Esophagus muscularis mucosa (tissue), 4 donors: ENCODE measurements around the gene NMU. TPM values are rescaled to one million over a fixed set of nuclear protein-coding genes. Genes with fewer than 3 reads are reported as not detected.
"Not testable (repeated sequence)": the region's sequence is repeated elsewhere in the genome, so short reads cannot be mapped to it uniquely, and the experiment has no call there.

Experiments
- DNase-seq: peaks from one replicate; pipeline ENCODE4 v3.0.0-alpha.2; 2017; ENCODE audit errors: extremely low spot score
- H3K27ac ChIP-seq, 4 donors: fragments of 200-600 bp; sonication (generic); replicated peaks in 1 of 4; 1 replicate in 3 of 4; 2 replicates in 1 of 4; pipeline ENCODE4 v1.5.1; 2016 to 2019; ENCODE audit warnings: mild to moderate bottlenecking in 1 of 4
- H3K27me3 ChIP-seq, 4 donors: fragments of 200-600 bp; sonication (generic); one replicate each; pipeline versions ENCODE4 v1.5.1 to v1.6.0; 2016 to 2019
- H3K36me3 ChIP-seq, 4 donors: fragments of 200-600 bp; sonication (generic); one replicate each; pipeline ENCODE4 v1.5.1; 2016 to 2019
- H3K4me1 ChIP-seq, 4 donors: fragments of 200-600 bp; sonication (generic); one replicate each; pipeline ENCODE4 v1.5.1; 2016 to 2019
- H3K4me3 ChIP-seq, 4 donors: fragments of 200-600 bp; sonication (generic); 1 replicate in 2 of 4; 2 replicates in 2 of 4; pipeline ENCODE4 v1.5.1; 2016 to 2019; ENCODE audit warnings: mild to moderate bottlenecking in 4 of 4, moderate library complexity in 1 of 4
- H3K9me3 ChIP-seq, 4 donors: fragments of 200-600 bp; sonication (generic); 1 replicate in 3 of 4; 2 replicates in 1 of 4; pipeline ENCODE4 v1.5.1; 2016 to 2019
- CTCF ChIP-seq, 3 experiments: fragments of 200-600 bp in 2 of 3; fragments of 450-650 bp in 1 of 3; sonication (generic) in 2 of 3; IDR thresholded peaks; one replicate each; pipeline ENCODE4 v1.5.1; 2017 to 2019; ENCODE audit warnings: antibody characterized with exemption in 3 of 3, mild to moderate bottlenecking in 2 of 3, moderate library complexity in 1 of 3
- EP300 ChIP-seq: sonication (generic); formaldehyde crosslinking; IDR thresholded peaks from one replicate; pipeline ENCODE4 v1.6.1; 2017; ENCODE audit warnings: antibody characterized with exemption
- POLR2A ChIP-seq: fragments of 450-650 bp; IDR thresholded peaks from one replicate; pipeline ENCODE4 v1.6.1; 2017; ENCODE audit warnings: antibody characterized with exemption, moderate library complexity, mild to moderate bottlenecking, low read depth
- POLR2AphosphoS5 ChIP-seq, 2 donors: sonication (generic); formaldehyde crosslinking; IDR thresholded peaks; one replicate each; pipeline ENCODE4 v1.6.1; 2017; ENCODE audit warnings: antibody characterized with exemption in 2 of 2
- WGBS: methylation state at CpG from one replicate; pipeline ENCODE4 v1.1.5; 2018; 5-methylcytosine and 5-hydroxymethylcytosine counted together
- intact Hi-C: fragments of 100-400 bp; cut with DNase I; formaldehyde crosslinking; loops from one replicate; pipeline ENCODE4 v1.15.1; 2023
- total RNA-seq, 4 donors: library from RNA; depleted of rRNA; stranded (reverse); fragments of >200 nt; gene quantifications; one replicate each; pipeline versions ENCODE4 v1.1.0 to v1.2.1, GENCODE V29; 2016

The NMU gene
- total RNA-seq, 4 donors from 2014 or later: not detected

GRCh38 chr4:55598641-55599040, 37.5 kb downstream of the NMU start:
- H3K36me3 ChIP-seq: no peaks in the 10 kb centered on the region
- intact Hi-C loops: no loop called here
- H3K27me3 ChIP-seq: no peaks in the 10 kb centered on the region
- H3K9me3 ChIP-seq: no peaks in the 10 kb centered on the region
- WGBS: 96% methylated on average over 2 of the region's 2 CpGs
- no peak for DNase-seq
- TF ChIP-seq EP300 (no peak), POLR2AphosphoS5 (IDR thresholded peaks at IDR 0.05) (no peak), CTCF (IDR thresholded peaks at IDR 0.05) (no peak), POLR2A (no peak)
- no peak overlapping the region for H3K27ac ChIP-seq
- H3K4me3 ChIP-seq: no peak overlapping the region
- H3K4me1 ChIP-seq: no peaks in the 10 kb centered on the region

DNA sequence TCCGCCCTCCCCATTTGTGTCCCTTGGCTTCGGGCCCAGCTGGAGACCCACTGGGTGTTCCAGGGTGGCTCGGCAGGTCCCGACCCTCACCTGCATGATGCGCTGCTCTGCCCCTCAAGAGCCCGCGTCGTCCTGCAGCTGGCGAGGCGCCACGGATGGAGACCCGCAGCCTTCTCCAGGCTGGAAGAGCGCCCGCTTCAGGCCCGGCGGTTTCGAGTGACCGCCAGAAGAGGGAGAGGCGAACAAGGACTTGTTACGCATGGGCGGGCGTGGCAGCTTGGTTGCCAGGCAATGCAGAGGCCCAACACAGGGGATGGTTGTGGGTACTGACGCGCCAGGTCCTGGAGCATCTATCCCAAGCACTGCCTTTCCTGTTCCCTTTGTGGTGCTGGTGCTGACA, 44.1 kb downstream of the NMU start, which contains the start of gene PDCL2:
TSS of gene PDCL2 (minus strand) at position 232 of the 400 bp plus-strand sequence. CDS start at position 96, 136 bp downstream.
- 96% methylated on average over 23 of the region's 24 CpGs for WGBS
- H3K36me3 ChIP-seq: no peaks in the 10 kb centered on the region
- no peaks in the 10 kb centered on the region for H3K9me3 ChIP-seq
- no peak within 1 kb of the TSS for H3K4me3 ChIP-seq
- no peak within 1 kb of the TSS for H3K27ac ChIP-seq
- no peaks in the 10 kb centered on the region for H3K27me3 ChIP-seq
- intact Hi-C loops: no loop called here
- no peak for DNase-seq
- TF ChIP-seq POLR2AphosphoS5 (IDR thresholded peaks at IDR 0.05) (no peak), POLR2A (no peak)
- no peaks in the 10 kb centered on the region for H3K4me1 ChIP-seq

DNA sequence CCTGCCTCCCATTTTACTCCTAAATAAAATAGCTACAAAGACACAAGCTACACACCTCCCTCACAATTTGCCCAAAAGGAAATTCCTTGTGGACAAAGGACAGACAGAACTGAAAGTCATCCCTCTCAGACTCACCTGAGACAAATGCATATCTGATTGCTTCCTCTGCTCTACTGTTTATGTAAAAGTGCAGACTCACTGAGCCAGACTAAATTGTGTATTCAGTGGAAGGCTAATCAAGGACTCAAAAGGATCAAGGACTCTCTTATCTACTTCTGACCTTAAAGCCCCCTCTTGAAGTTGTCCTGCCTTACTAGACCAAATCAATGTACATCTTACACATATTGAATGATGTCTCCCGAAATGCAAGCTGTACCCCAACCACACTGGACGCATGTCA, 47.9 kb downstream of the NMU start:
- intact Hi-C loops: no loop called here
- H3K4me1 ChIP-seq: no peaks in the 10 kb centered on the region
- TF ChIP-seq POLR2AphosphoS5 (IDR thresholded peaks at IDR 0.05): no peak
- TF ChIP-seq POLR2A: no peak
- TF ChIP-seq CTCF (IDR thresholded peaks at IDR 0.05): no peak
- no peak for TF ChIP-seq EP300
- no peaks in the 10 kb centered on the region for H3K9me3 ChIP-seq
- H3K4me3 ChIP-seq: no peak overlapping the region
- H3K27me3 ChIP-seq: no peaks in the 10 kb centered on the region
- no peak overlapping the region for H3K27ac ChIP-seq
- WGBS: 69% methylated on average over 2 of the region's 2 CpGs
- DNase-seq: no peak
- H3K36me3 ChIP-seq: no peaks in the 10 kb centered on the region

GRCh38 chr4:55582773-55583172, 53.3 kb downstream of the NMU start:
- H3K9me3 ChIP-seq, H3K27ac ChIP-seq, intact Hi-C loops, H3K4me1 ChIP-seq, DNase-seq, H3K4me3 ChIP-seq, H3K36me3 ChIP-seq, H3K27me3 ChIP-seq: not testable (repeated sequence)
- 95% methylated on average over 2 of the region's 2 CpGs for WGBS

DNA sequence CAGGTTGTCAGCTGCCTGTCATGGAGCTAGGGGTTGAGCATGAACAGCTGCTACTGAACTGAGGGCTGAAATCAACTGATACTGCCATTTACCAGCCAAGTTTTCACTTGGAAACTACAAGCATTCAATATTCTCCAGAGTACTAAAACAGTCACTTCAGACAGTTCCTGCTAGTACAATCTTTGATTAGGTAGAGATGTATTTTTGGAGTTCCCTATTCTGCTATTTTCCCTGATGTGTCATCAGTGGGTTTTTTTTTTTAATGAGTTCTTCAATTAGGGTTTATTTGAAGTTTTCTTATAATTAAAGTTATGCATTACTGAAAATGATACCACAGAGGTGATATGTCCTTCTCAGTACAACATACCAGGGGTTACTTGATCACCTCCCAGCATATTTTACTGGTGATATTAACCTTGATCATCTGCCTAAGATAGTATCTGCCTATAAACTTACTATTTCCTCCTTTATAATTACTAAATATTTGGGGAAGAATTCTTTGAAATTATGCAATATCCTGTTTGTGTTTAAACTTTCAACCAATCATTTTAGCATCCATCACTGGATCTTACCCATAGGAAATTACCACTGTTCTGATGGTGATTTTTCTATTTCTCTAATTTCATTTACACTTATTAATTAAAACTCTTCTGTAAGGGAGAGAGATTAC, 57.6 kb downstream of the NMU start:
- H3K4me3 ChIP-seq: no peak overlapping the region
- H3K36me3 ChIP-seq: no peaks in the 10 kb centered on the region
- no peak for DNase-seq
- no peak overlapping the region for H3K27ac ChIP-seq
- H3K4me1 ChIP-seq: no peaks in the 10 kb centered on the region
- intact Hi-C loops: no loop called here
- H3K27me3 ChIP-seq: no peaks in the 10 kb centered on the region
- H3K9me3 ChIP-seq: peaks cover 0 to 38% (median 27%) of the 10 kb centered on the region in 4 donors
- no peak for TF ChIP-seq CTCF (IDR thresholded peaks at IDR 0.05)
- no peak for TF ChIP-seq POLR2AphosphoS5 (IDR thresholded peaks at IDR 0.05)
- no peak for TF ChIP-seq EP300
- no peak for TF ChIP-seq POLR2A

GRCh38 chr4:55575513-55575912, 60.6 kb downstream of the NMU start:
- Histone ChIP-seq H3K27me3 (no peaks in the 10 kb centered on the region), H3K4me1 (no peaks in the 10 kb centered on the region), H3K36me3 (no peaks in the 10 kb centered on the region), H3K9me3 (peaks cover 0 to 38% (median 27%) of the 10 kb centered on the region in 4 donors), H3K27ac (no peak overlapping the region), H3K4me3 (no peak overlapping the region)
- WGBS: 90% methylated on average over 1 of the region's 1 CpG
- no peak for TF ChIP-seq EP300
- no peak for TF ChIP-seq POLR2AphosphoS5 (IDR thresholded peaks at IDR 0.05)
- TF ChIP-seq POLR2A: no peak
- TF ChIP-seq CTCF (IDR thresholded peaks at IDR 0.05): no peak
- intact Hi-C loops: no loop called here
- DNase-seq: no peak
